HEK293 (cell line): ENCODE results near the gene FGF9.

Experiments used
- BCL11A ChIP-seq: fragments of 450-650 bp; formaldehyde crosslinking; IDR thresholded peaks from 2 replicates; pipeline ENCODE4 v1.5.1; 2016; ENCODE audit warnings: low read depth, missing biosample characterization, missing genetic modification characterization
- KLF7 ChIP-seq: fragments of 450-650 bp; formaldehyde crosslinking; IDR thresholded peaks from 2 replicates; pipeline ENCODE4 v1.5.1; 2016; ENCODE audit warnings: missing biosample characterization, missing genetic modification characterization, borderline replicate concordance
- KLF8 ChIP-seq: fragments of 450-650 bp; formaldehyde crosslinking; IDR thresholded peaks from 2 replicates; pipeline ENCODE4 v1.5.1; 2016; ENCODE audit warnings: missing biosample characterization, missing genetic modification characterization
- REST ChIP-seq: fragments of 450-650 bp; formaldehyde crosslinking; IDR thresholded peaks from 2 replicates; pipeline ENCODE4 v1.5.1; 2016; ENCODE audit warnings: missing biosample characterization, missing genetic modification characterization
- ZBTB20 ChIP-seq: fragments of 450-650 bp; formaldehyde crosslinking; IDR thresholded peaks from 2 replicates; pipeline ENCODE4 v1.5.1; 2016; ENCODE audit warnings: missing biosample characterization, missing genetic modification characterization
- ZNF10 ChIP-seq: fragments of 450-650 bp; formaldehyde crosslinking; IDR thresholded peaks from 2 replicates; pipeline ENCODE4 v1.5.1; 2017; ENCODE audit warnings: missing biosample characterization, missing genetic modification characterization
- ZNF121 ChIP-seq: fragments of 450-650 bp; formaldehyde crosslinking; IDR thresholded peaks from 2 replicates; pipeline ENCODE4 v1.5.1; 2016; ENCODE audit warnings: missing biosample characterization, missing genetic modification characterization
- ZNF274 ChIP-seq, 2 experiments: fragments of 200-500 bp in 1 of 2; fragments of 450-650 bp in 1 of 2; sonication (Bioruptor generic) in 1 of 2; formaldehyde crosslinking in 1 of 2; IDR thresholded peaks; 2 replicates each; pipeline versions ENCODE4 v1.5.1 to v1.6.1; 2014 to 2016; ENCODE audit warnings: borderline replicate concordance in 1 of 2, inconsistent platforms in 1 of 2, low read length in 1 of 2, missing biosample characterization in 1 of 2, missing genetic modification characterization in 1 of 2
- ZNF280C ChIP-seq: fragments of 450-650 bp; formaldehyde crosslinking; IDR thresholded peaks from 2 replicates; pipeline ENCODE4 v1.5.1; 2016; ENCODE audit warnings: missing biosample characterization, missing genetic modification characterization
- ZNF391 ChIP-seq: fragments of 450-650 bp; formaldehyde crosslinking; IDR thresholded peaks from 2 replicates; pipeline ENCODE4 v1.5.1; 2016; ENCODE audit warnings: low read depth, missing biosample characterization, missing genetic modification characterization, borderline replicate concordance
- ZNF423 ChIP-seq: fragments of 450-650 bp; formaldehyde crosslinking; IDR thresholded peaks from 2 replicates; pipeline ENCODE4 v1.5.1; 2016; ENCODE audit warnings: missing biosample characterization, missing genetic modification characterization
- ZNF473 ChIP-seq: fragments of 450-650 bp; formaldehyde crosslinking; IDR thresholded peaks from 2 replicates; pipeline ENCODE4 v1.5.1; 2017; ENCODE audit warnings: missing biosample characterization, missing genetic modification characterization
- ZNF596 ChIP-seq: fragments of 450-650 bp; IDR thresholded peaks from 2 replicates; pipeline ENCODE4 v1.5.0; 2018; ENCODE audit warnings: missing biosample characterization, mild to moderate bottlenecking, missing genetic modification characterization, moderate library complexity
- ZNF626 ChIP-seq: fragments of 450-650 bp; sonication (Bioruptor Pico); formaldehyde crosslinking; IDR thresholded peaks from 2 replicates; pipeline ENCODE4 v1.5.1; 2018; ENCODE audit warnings: missing biosample characterization, missing genetic modification characterization, inconsistent platforms
- ZNF639 ChIP-seq: fragments of 450-650 bp; formaldehyde crosslinking; IDR thresholded peaks from 2 replicates; pipeline ENCODE4 v1.5.1; 2016; ENCODE audit warnings: missing biosample characterization, missing genetic modification characterization
- ZNF776 ChIP-seq: fragments of 450-650 bp; formaldehyde crosslinking; IDR thresholded peaks from 2 replicates; pipeline ENCODE4 v1.5.0; 2017; ENCODE audit warnings: missing biosample characterization, missing genetic modification characterization, borderline replicate concordance
- ZNF785 ChIP-seq: fragments of 450-650 bp; formaldehyde crosslinking; IDR thresholded peaks from 2 replicates; pipeline ENCODE4 v1.5.1; 2016; ENCODE audit warnings: missing biosample characterization, missing genetic modification characterization
- ZNF837 ChIP-seq: fragments of 450-650 bp; formaldehyde crosslinking; IDR thresholded peaks from 2 replicates; pipeline ENCODE4 v1.5.1; 2016; ENCODE audit warnings: missing biosample characterization, missing genetic modification characterization
- ZSCAN18 ChIP-seq: fragments of 450-650 bp; formaldehyde crosslinking; IDR thresholded peaks from 2 replicates; pipeline ENCODE4 v1.5.1; 2016; ENCODE audit warnings: missing biosample characterization, missing genetic modification characterization
- TF ChIP-seq, protein P1 (sequence below): fragments of 450-650 bp; formaldehyde crosslinking; IDR thresholded peaks from 2 replicates; pipeline ENCODE4 v1.5.1; 2017; ENCODE audit warnings: missing biosample characterization, missing genetic modification characterization
- TF ChIP-seq, protein P2 (sequence below): fragments of 450-650 bp; formaldehyde crosslinking; IDR thresholded peaks from 2 replicates; pipeline ENCODE4 v1.5.1; 2016; ENCODE audit warnings: missing biosample characterization, missing genetic modification characterization

The FGF9 gene

GRCh38 chr13:21637296-21637695 lies 33.6 kb upstream of the FGF9 start (continued):
- TF ChIP-seq, protein P1, sequence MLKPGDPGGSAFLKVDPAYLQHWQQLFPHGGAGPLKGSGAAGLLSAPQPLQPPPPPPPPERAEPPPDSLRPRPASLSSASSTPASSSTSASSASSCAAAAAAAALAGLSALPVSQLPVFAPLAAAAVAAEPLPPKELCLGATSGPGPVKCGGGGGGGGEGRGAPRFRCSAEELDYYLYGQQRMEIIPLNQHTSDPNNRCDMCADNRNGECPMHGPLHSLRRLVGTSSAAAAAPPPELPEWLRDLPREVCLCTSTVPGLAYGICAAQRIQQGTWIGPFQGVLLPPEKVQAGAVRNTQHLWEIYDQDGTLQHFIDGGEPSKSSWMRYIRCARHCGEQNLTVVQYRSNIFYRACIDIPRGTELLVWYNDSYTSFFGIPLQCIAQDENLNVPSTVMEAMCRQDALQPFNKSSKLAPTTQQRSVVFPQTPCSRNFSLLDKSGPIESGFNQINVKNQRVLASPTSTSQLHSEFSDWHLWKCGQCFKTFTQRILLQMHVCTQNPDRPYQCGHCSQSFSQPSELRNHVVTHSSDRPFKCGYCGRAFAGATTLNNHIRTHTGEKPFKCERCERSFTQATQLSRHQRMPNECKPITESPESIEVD (tag by site-specific recombination): no peak
- TF ChIP-seq ZNF274 (IDR thresholded peaks at IDR 0.05; ENCODE audit: low read length) (no peak), ZNF274 (tag by site-specific recombination; IDR thresholded peaks at IDR 0.05; ENCODE audit: borderline replicate concordance) (no peak), ZNF473 (no peak), ZNF626 (tag by site-specific recombination) (no peak), ZNF280C (tag by site-specific recombination) (no peak), ZBTB20 (peak; percentile 98), ZNF10 (no peak), BCL11A (no peak), ZNF785 (no peak), ZSCAN18 (no peak), REST (tag by site-specific recombination) (no peak), KLF8 (tag by site-specific recombination) (peak; percentile 57; the same call in 1 of the 2 replicates), ZNF776 (tag by site-specific recombination) (no peak), ZNF121 (tag by site-specific recombination) (no peak), ZNF423 (tag by site-specific recombination) (no peak), ZNF639 (no peak), ZNF391 (tag by site-specific recombination) (no peak), KLF7 (tag by site-specific recombination) (no peak), ZNF837 (tag by site-specific recombination) (no peak), ZNF596 (tag by site-specific recombination) (no peak)
- TF ChIP-seq, protein P2, sequence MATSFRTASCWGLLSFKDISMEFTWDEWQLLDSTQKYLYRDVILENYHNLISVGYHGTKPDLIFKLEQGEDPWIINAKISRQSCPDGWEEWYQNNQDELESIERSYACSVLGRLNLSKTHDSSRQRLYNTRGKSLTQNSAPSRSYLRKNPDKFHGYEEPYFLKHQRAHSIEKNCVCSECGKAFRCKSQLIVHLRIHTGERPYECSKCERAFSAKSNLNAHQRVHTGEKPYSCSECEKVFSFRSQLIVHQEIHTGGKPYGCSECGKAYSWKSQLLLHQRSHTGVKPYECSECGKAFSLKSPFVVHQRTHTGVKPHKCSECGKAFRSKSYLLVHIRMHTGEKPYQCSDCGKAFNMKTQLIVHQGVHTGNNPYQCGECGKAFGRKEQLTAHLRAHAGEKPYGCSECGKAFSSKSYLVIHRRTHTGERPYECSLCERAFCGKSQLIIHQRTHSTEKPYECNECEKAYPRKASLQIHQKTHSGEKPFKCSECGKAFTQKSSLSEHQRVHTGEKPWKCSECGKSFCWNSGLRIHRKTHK (tag by site-specific recombination): no peak
